Neuronal stem cell (in vitro differentiated cells): ENCODE data around the gene COL19A1.
A peak's percentile ranks its signal among the peaks of the same experiment; 100 is the strongest.

Experiments used
- DNase-seq: peaks from one replicate; pipeline ENCODE4 v3.0.0-alpha.2; 2013; ENCODE audit warnings: low spot score
- H2AFZ ChIP-seq: one replicate; pipeline ENCODE4 v1.6.1; 2013; ENCODE audit warnings: mild to moderate bottlenecking, low read length, inconsistent platforms
- H2AK5ac ChIP-seq: 2 replicates; pipeline ENCODE4 v1.6.1; 2013; ENCODE audit warnings: low read depth, mild to moderate bottlenecking, inconsistent platforms, low read length, moderate library complexity, mixed read lengths
- H2BK120ac ChIP-seq: 2 replicates; pipeline ENCODE4 v1.6.1; 2013; ENCODE audit warnings: low read depth, mild to moderate bottlenecking, inconsistent platforms, low read length, moderate library complexity, mixed read lengths
- H2BK12ac ChIP-seq: one replicate; pipeline ENCODE4 v1.6.1; 2013; ENCODE audit warnings: low read length, inconsistent platforms
- H2BK15ac ChIP-seq: 2 replicates; pipeline ENCODE4 v1.6.1; 2013; ENCODE audit warnings: mild to moderate bottlenecking, low read length, inconsistent platforms, mixed read lengths
- H2BK5ac ChIP-seq: one replicate; pipeline ENCODE4 v1.6.1; 2013; ENCODE audit warnings: inconsistent platforms, mild to moderate bottlenecking, low read length, moderate library complexity
- H3K14ac ChIP-seq: one replicate; pipeline ENCODE4 v1.6.1; 2013; ENCODE audit warnings: low read length, inconsistent platforms
- H3K18ac ChIP-seq: 2 replicates; pipeline ENCODE4 v1.6.1; 2013; ENCODE audit warnings: low read length, inconsistent platforms
- H3K23ac ChIP-seq: 2 replicates; pipeline ENCODE4 v1.6.1; 2013; ENCODE audit warnings: low read depth, mild to moderate bottlenecking, mixed read lengths, low read length, inconsistent platforms; ENCODE audit not compliant: poor library complexity
- H3K27ac ChIP-seq: replicated peaks from 3 replicates; pipeline ENCODE4 v1.5.1; 2013; ENCODE audit warnings: low read length, inconsistent platforms
- H3K27me3 ChIP-seq, 3 experiments: 2 replicates each; pipeline ENCODE4 v1.6.1; 2013; ENCODE audit warnings: low read length in 3 of 3, mild to moderate bottlenecking in 2 of 3, inconsistent platforms in 1 of 3, low read depth in 1 of 3, mixed read lengths in 1 of 3, moderate library complexity in 1 of 3; ENCODE audit not compliant: control insufficient read depth in 3 of 3, insufficient read depth in 3 of 3
- H3K36me3 ChIP-seq, 2 donors: replicated peaks in 1 of 2; 2 replicates each; pipeline ENCODE4 v1.6.1; 2013; ENCODE audit warnings: low read length in 2 of 2; ENCODE audit not compliant: control insufficient read depth in 2 of 2, insufficient read depth in 2 of 2
- H3K4ac ChIP-seq: 2 replicates; pipeline ENCODE4 v1.6.1; 2013; ENCODE audit warnings: inconsistent platforms, mild to moderate bottlenecking, low read length, moderate library complexity
- H3K4me1 ChIP-seq, 2 donors: 1 replicate in 1 of 2; 2 replicates in 1 of 2; pipeline ENCODE4 v1.6.1; 2013; ENCODE audit warnings: low read length in 2 of 2, low read depth in 1 of 2; ENCODE audit not compliant: control insufficient read depth in 2 of 2, insufficient read depth in 1 of 2
- H3K4me2 ChIP-seq: one replicate; pipeline ENCODE4 v1.6.1; 2013; ENCODE audit warnings: mild to moderate bottlenecking, low read length, inconsistent platforms; ENCODE audit not compliant: insufficient read depth, poor library complexity, severe bottlenecking
- H3K4me3 ChIP-seq, 2 donors: 2 replicates each; pipeline ENCODE4 v1.5.1; 2013; ENCODE audit warnings: low read length in 2 of 2, mild to moderate bottlenecking in 2 of 2, inconsistent platforms in 1 of 2, moderate library complexity in 1 of 2
- H3K79me1 ChIP-seq: one replicate; pipeline ENCODE4 v1.6.1; 2013; ENCODE audit warnings: low read depth, mild to moderate bottlenecking, inconsistent platforms, low read length, moderate library complexity
- H3K9ac ChIP-seq: one replicate; pipeline ENCODE4 v1.6.1; 2013; ENCODE audit warnings: mild to moderate bottlenecking, low read depth, low read length, inconsistent platforms; ENCODE audit not compliant: poor library complexity
- H3K9me3 ChIP-seq, 2 donors: replicated peaks in 1 of 2; 2 replicates each; pipeline versions ENCODE3 to v1.6.1; 2013; ENCODE audit warnings: low read length in 2 of 2, mild to moderate bottlenecking in 2 of 2, inconsistent platforms in 1 of 2, low read depth in 1 of 2, mixed read lengths in 1 of 2, moderate library complexity in 1 of 2; ENCODE audit not compliant: control insufficient read depth in 2 of 2, insufficient read depth in 1 of 2
- H4K8ac ChIP-seq: one replicate; pipeline ENCODE4 v1.6.1; 2013; ENCODE audit warnings: low read depth, mild to moderate bottlenecking, inconsistent platforms, low read length, moderate library complexity
- H4K91ac ChIP-seq: one replicate; pipeline ENCODE4 v1.6.1; 2013; ENCODE audit warnings: low read length, low read depth, mild to moderate bottlenecking, inconsistent platforms; ENCODE audit not compliant: poor library complexity
- WGBS, 2 donors: extraction: QIAGEN DNeasy Blood & Tissue Kit; methylation state at CpG; one replicate each; pipeline ENCODE4 v1.1.7; 2013; ENCODE audit warnings: missing lambda C conversion rate in 2 of 2, mixed read lengths in 1 of 2; ENCODE audit not compliant: insufficient read length in 2 of 2, insufficient replicate concordance in 1 of 2; ENCODE audit errors: extremely low coverage in 2 of 2; 5-methylcytosine and 5-hydroxymethylcytosine counted together

The COL19A1 gene

GRCh38 chr6:69868252-69868804 is 2.0 kb downstream of the COL19A1 start:
- Histone ChIP-seq H3K27me3 (peaks cover 0 to 16% (median 6%) of the 10 kb centered on the region in 3 experiments), H2BK5ac (no peak overlapping the region), H3K4me2 (no peak overlapping the region), H3K79me1 (no peaks in the 10 kb centered on the region), H3K23ac (no peak overlapping the region), H2BK120ac (no peak overlapping the region), H2BK12ac (no peak overlapping the region), H3K27ac (no peak overlapping the region), H3K14ac (no peak overlapping the region), H2BK15ac (no peak overlapping the region), H3K9ac (no peak overlapping the region), H2AK5ac (no peak overlapping the region), H3K9me3 (no peaks in the 10 kb centered on the region), H3K4me3 (peak overlapping the region in 1 of 2 donors; percentile 72), H3K36me3 (no peaks in the 10 kb centered on the region), H4K8ac (no peak overlapping the region), H3K4me1 (peaks cover 6 to 10% of the 10 kb centered on the region in 2 donors), H3K4ac (no peak overlapping the region), H3K18ac (no peak overlapping the region), H4K91ac (no peak overlapping the region), H2AFZ (peak overlapping the region; percentile 100)
- WGBS, 2 donors = no CpG with 5 or more reads among the region's 1 CpG
- DNase-seq = no peak

- Histone ChIP-seq H3K27me3 (peaks cover 0 to 16% (median 6%) of the 10 kb centered on the region in 3 experiments), H3K4ac (no peak overlapping the region), H3K4me2 (no peak overlapping the region), H2AK5ac (no peak overlapping the region), H3K9me3 (no peaks in the 10 kb centered on the region), H2BK15ac (no peak overlapping the region), H2BK12ac (no peak overlapping the region), H3K23ac (no peak overlapping the region), H3K79me1 (no peaks in the 10 kb centered on the region), H3K4me3 (no peak overlapping the region), H3K14ac (no peak overlapping the region), H2BK5ac (no peak overlapping the region), H3K4me1 (peaks cover 6 to 10% of the 10 kb centered on the region in 2 donors), H3K27ac (no peak overlapping the region), H2AFZ (no peak overlapping the region), H3K36me3 (no peaks in the 10 kb centered on the region), H4K8ac (no peak overlapping the region), H4K91ac (no peak overlapping the region), H3K18ac (no peak overlapping the region), H2BK120ac (no peak overlapping the region), H3K9ac (no peak overlapping the region)
- WGBS, 2 donors = no CpG with 5 or more reads among the region's 1 CpG
- DNase-seq = no peak
Measured at GRCh38 chr6:69868961-69869360, 2.6 kb downstream of the COL19A1 start.

- Histone ChIP-seq H2AFZ (no peak overlapping the region), H3K4ac (no peak overlapping the region), H3K4me2 (no peak overlapping the region), H3K4me1 (peaks cover 6 to 10% of the 10 kb centered on the region in 2 donors), H2BK12ac (no peak overlapping the region), H4K8ac (no peak overlapping the region), H3K36me3 (no peaks in the 10 kb centered on the region), H3K18ac (no peak overlapping the region), H3K4me3 (no peak overlapping the region), H2AK5ac (no peak overlapping the region), H3K23ac (no peak overlapping the region), H2BK120ac (no peak overlapping the region), H3K79me1 (no peaks in the 10 kb centered on the region), H3K27ac (no peak overlapping the region), H3K9me3 (no peaks in the 10 kb centered on the region), H4K91ac (no peak overlapping the region), H3K9ac (no peak overlapping the region), H2BK5ac (no peak overlapping the region), H3K27me3 (peaks cover 0 to 12% (median 6%) of the 10 kb centered on the region in 3 experiments), H2BK15ac (no peak overlapping the region), H3K14ac (no peak overlapping the region)
- WGBS, 2 donors = no CpG with 5 or more reads among the region's 2 CpGs
- DNase-seq = no peak
Measured at GRCh38 chr6:69871107-69871506, 4.8 kb downstream of the COL19A1 start.

GRCh38 chr6:69873291-69873690 is 6.9 kb downstream of the COL19A1 start:
- DNase-seq = no peak
- no peak overlapping the region for H3K4ac ChIP-seq
- WGBS, 2 donors = no CpG with 5 or more reads among the region's 2 CpGs
- no peak overlapping the region for H3K23ac ChIP-seq
- H2AK5ac ChIP-seq = no peak overlapping the region
- no peak overlapping the region for H3K27ac ChIP-seq
- H3K79me1 ChIP-seq = no peaks in the 10 kb centered on the region
- no peak overlapping the region for H4K91ac ChIP-seq
- H3K4me2 ChIP-seq = no peak overlapping the region
- H2BK12ac ChIP-seq = no peak overlapping the region
- H2BK120ac ChIP-seq = no peak overlapping the region
- H3K4me1 ChIP-seq = peaks cover 1 to 8% of the 10 kb centered on the region in 2 donors
- no peaks in the 10 kb centered on the region for H3K9me3 ChIP-seq
- H4K8ac ChIP-seq = no peak overlapping the region
- no peak overlapping the region for H3K18ac ChIP-seq
- H3K9ac ChIP-seq = no peak overlapping the region
- no peak overlapping the region for H3K4me3 ChIP-seq
- no peak overlapping the region for H3K14ac ChIP-seq
- no peak overlapping the region for H2BK15ac ChIP-seq
- no peak overlapping the region for H2AFZ ChIP-seq
- H2BK5ac ChIP-seq = no peak overlapping the region
- H3K27me3 ChIP-seq = no peaks in the 10 kb centered on the region
- no peaks in the 10 kb centered on the region for H3K36me3 ChIP-seq
